ENCODE data around the gene ZNF710. TPM values are rescaled to one million over a fixed set of nuclear protein-coding genes. Genes with fewer than 3 reads are reported as not detected.

Gene ZNF710
- total and polyA plus RNA-seq, 2 of the 8 experiments (the other 6 are each of a cell fraction or from before 2014, with no cell fraction given), result 10.5 to 24.0 TPM

GRCh38 chr15:90053685-90054466 lies 52.8 kb downstream of the ZNF710 start (continued):
- TF ChIP-seq CHD7 (IDR thresholded peaks at IDR 0.05; ENCODE audit: insufficient replicate concordance, low read length) (no peak), YY1 (IDR thresholded peaks at IDR 0.05; ENCODE audit: low read depth, low read length) (no peak), KDM1A (IDR thresholded peaks at IDR 0.05; ENCODE audit: borderline replicate concordance, low read length) (no peak), SIN3A (conservative IDR thresholded peaks at IDR 0.05 in 1 of 2, IDR thresholded peaks at IDR 0.05 in 1 of 2; ENCODE audit: low read depth in 1 of 2, low read length in 2 of 2) (no peak), KDM5A (IDR thresholded peaks at IDR 0.05; ENCODE audit: low read length) (no peak), SP1 (IDR thresholded peaks at IDR 0.05; ENCODE audit: low read depth, low read length) (no peak), SRF (IDR thresholded peaks at IDR 0.05; ENCODE audit: low read depth, low read length) (no peak), EP300 (IDR thresholded peaks at IDR 0.05; ENCODE audit: borderline replicate concordance in 1 of 2, low read depth in 2 of 2, low read length in 2 of 2) (no peak), SAP30 (IDR thresholded peaks at IDR 0.05; ENCODE audit: insufficient read depth, insufficient replicate concordance, low read length) (no peak)

All from H1 (cell line).